Vagina (tissue), 2 donors: Measurements from ENCODE around the gene FAR1. TPM values are rescaled to one million over a fixed set of nuclear protein-coding genes. Genes with fewer than 3 reads are reported as not detected.

Experiments
- DNase-seq, 2 donors: peaks; one replicate each; pipeline ENCODE4 v3.0.0-alpha.2; 2017; ENCODE audit errors: extremely low spot score in 2 of 2
- H3K27ac ChIP-seq: fragments of 200-600 bp; sonication (generic); one replicate; pipeline ENCODE4 v1.5.1; 2019
- H3K27me3 ChIP-seq: fragments of 200-600 bp; sonication (generic); one replicate; pipeline ENCODE4 v1.5.1; 2019
- H3K36me3 ChIP-seq, 2 donors: fragments of 200-600 bp; sonication (generic); one replicate each; pipeline ENCODE4 v1.5.1; 2017 to 2019
- H3K4me1 ChIP-seq: fragments of 200-600 bp; sonication (generic); one replicate; pipeline ENCODE4 v1.5.1; 2019
- H3K4me3 ChIP-seq, 2 donors: fragments of 200-600 bp; sonication (generic); 1 replicate in 1 of 2; 2 replicates in 1 of 2; pipeline ENCODE4 v1.5.1; 2016 to 2019
- H3K9me3 ChIP-seq: fragments of 200-600 bp; sonication (generic); one replicate; pipeline ENCODE4 v1.5.1; 2019
- POLR2A ChIP-seq, 2 donors: fragments of 450-650 bp; IDR thresholded peaks; one replicate each; pipeline ENCODE4 v1.6.1; 2017; ENCODE audit warnings: antibody characterized with exemption in 2 of 2, mild to moderate bottlenecking in 2 of 2, moderate library complexity in 2 of 2
- POLR2AphosphoS5 ChIP-seq, 2 donors: sonication (generic); formaldehyde crosslinking; IDR thresholded peaks; one replicate each; pipeline ENCODE4 v1.9.0; 2017; ENCODE audit warnings: antibody characterized with exemption in 2 of 2, mild to moderate bottlenecking in 2 of 2, low read depth in 1 of 2; ENCODE audit not compliant: insufficient read depth in 1 of 2
- intact Hi-C: fragments of 100-400 bp; cut with DNase I; formaldehyde crosslinking; loops from one replicate; pipeline ENCODE4 v1.15.1; 2023
- total RNA-seq: library from RNA; depleted of rRNA; stranded (reverse); fragments of >200 nt; gene quantifications from one replicate; pipeline ENCODE4 v1.2.3, GENCODE V29; 2016
- TF ChIP-seq, protein P1 (sequence below), 3 experiments: fragments of 450-650 bp in 2 of 3; fragments of 200-600 bp in 1 of 3; sonication (generic) in 1 of 3; IDR thresholded peaks; one replicate each; pipeline ENCODE4 v1.5.1; 2017 to 2019; ENCODE audit warnings: antibody characterized with exemption in 3 of 3, mild to moderate bottlenecking in 2 of 3, moderate library complexity in 2 of 3

FAR1 gene
- total RNA-seq, 1 donor from 2014 or later, result 77.6 TPM

DNA sequence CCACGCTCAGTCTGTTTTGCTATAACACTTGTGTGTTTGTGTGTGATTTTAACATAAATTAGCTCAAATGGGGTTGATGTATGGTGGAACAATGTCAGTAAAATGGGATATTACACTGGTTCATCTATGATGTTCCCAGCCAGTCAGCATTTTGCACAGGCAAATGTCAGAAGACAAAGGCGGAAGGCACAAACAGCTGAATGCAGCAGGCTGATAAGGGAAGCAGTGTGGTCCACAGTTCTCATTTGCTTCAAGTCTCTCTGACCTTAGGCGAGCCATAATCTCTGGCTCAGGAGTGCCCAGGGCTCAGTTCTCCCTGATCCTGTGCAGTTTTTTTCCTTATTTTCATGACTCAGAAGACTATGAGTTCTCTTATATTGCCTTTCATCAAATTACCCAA lies 102.7 kb downstream of the FAR1 start:
- Histone ChIP-seq H3K27me3 (no peaks in the 10 kb centered on the region), H3K9me3 (no peaks in the 10 kb centered on the region), H3K27ac (no peak overlapping the region), H3K4me1 (no peaks in the 10 kb centered on the region), H3K36me3 (no peaks in the 10 kb centered on the region), H3K4me3 (no peak overlapping the region)
- intact Hi-C loops, result no loop called here
- TF ChIP-seq, protein P1, sequence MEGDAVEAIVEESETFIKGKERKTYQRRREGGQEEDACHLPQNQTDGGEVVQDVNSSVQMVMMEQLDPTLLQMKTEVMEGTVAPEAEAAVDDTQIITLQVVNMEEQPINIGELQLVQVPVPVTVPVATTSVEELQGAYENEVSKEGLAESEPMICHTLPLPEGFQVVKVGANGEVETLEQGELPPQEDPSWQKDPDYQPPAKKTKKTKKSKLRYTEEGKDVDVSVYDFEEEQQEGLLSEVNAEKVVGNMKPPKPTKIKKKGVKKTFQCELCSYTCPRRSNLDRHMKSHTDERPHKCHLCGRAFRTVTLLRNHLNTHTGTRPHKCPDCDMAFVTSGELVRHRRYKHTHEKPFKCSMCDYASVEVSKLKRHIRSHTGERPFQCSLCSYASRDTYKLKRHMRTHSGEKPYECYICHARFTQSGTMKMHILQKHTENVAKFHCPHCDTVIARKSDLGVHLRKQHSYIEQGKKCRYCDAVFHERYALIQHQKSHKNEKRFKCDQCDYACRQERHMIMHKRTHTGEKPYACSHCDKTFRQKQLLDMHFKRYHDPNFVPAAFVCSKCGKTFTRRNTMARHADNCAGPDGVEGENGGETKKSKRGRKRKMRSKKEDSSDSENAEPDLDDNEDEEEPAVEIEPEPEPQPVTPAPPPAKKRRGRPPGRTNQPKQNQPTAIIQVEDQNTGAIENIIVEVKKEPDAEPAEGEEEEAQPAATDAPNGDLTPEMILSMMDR (IDR thresholded peaks at IDR 0.05), result no peak
- TF ChIP-seq POLR2A (IDR thresholded peaks at IDR 0.05), result no peak
- TF ChIP-seq POLR2AphosphoS5 (IDR thresholded peaks at IDR 0.05; ENCODE audit: insufficient read depth in 1 of 2, low read depth in 1 of 2), result no peak
- DNase-seq, result no peak

DNA sequence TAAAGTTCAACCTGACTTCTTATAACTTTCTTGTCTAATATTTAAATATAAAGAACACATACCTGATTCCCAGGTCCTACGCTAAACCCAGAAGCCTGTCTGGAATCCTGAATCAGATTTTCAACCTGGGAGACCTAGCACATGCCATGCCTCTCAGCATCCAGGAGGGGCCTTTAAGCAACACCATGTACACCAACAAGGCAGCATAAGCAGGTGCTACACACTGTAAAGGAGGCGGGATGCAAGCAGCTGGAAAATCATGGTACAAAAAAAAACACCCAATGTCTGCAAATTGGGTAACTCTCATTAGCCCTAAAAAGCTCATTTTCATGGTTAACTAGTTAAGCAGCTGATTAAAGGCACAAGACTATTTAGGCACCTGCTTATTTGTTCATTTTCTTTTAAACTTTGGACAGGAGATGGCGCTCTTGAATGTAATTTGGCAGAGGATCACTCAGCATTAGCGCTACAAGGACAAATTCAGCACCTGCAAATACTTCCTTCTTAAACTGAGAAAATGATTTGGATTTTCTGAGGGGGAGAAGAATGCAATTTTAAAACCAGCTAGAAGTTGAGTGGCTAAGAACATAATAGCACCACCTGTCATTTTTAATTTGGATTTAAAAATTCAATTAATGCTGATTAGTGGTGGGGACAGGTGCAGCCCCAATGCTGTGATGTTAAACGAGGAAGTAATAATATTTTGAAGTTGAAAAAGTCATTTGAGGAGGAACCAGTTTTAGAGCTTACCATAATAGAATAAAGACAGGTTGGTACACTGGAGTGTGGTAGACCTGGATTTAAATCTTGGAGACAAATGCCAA lies 104.0 kb downstream of the FAR1 start:
- TF ChIP-seq, protein P1 (IDR thresholded peaks at IDR 0.05), result no peak
- TF ChIP-seq POLR2A (IDR thresholded peaks at IDR 0.05) (no peak), POLR2AphosphoS5 (IDR thresholded peaks at IDR 0.05; ENCODE audit: insufficient read depth in 1 of 2, low read depth in 1 of 2) (no peak)
- H3K27ac ChIP-seq, result no peak overlapping the region
- no peaks in the 10 kb centered on the region for H3K36me3 ChIP-seq
- intact Hi-C loops, result no loop called here
- no peak overlapping the region for H3K4me3 ChIP-seq
- no peaks in the 10 kb centered on the region for H3K4me1 ChIP-seq
- no peaks in the 10 kb centered on the region for H3K27me3 ChIP-seq
- DNase-seq, result no peak
- no peaks in the 10 kb centered on the region for H3K9me3 ChIP-seq

DNA sequence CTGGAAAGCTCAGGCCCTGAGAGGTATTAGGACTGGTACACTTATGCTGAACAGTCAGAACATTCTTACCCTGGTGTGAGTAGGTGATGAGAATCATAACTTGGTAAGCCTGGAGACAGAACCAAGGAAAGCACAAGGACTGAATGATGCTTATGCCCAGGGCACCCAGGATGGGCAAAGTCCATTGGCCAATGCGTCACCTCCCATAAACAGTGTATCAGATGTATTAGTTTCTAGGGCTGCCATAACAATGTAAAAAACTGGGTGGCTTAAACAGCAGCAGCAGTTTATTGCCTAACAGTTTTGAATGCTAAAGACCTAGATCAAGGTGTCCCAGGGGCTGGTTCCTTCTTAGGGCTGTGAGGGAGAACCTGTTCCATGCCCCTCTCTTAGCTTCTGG lies 107.0 kb downstream of the FAR1 start:
- Histone ChIP-seq H3K9me3 (no peaks in the 10 kb centered on the region), H3K27ac (no peak overlapping the region), H3K4me3 (no peak overlapping the region), H3K27me3 (no peaks in the 10 kb centered on the region), H3K4me1 (no peaks in the 10 kb centered on the region), H3K36me3 (no peaks in the 10 kb centered on the region)
- TF ChIP-seq, protein P1 (IDR thresholded peaks at IDR 0.05), result no peak
- TF ChIP-seq POLR2AphosphoS5 (IDR thresholded peaks at IDR 0.05; ENCODE audit: insufficient read depth in 1 of 2, low read depth in 1 of 2) (no peak), POLR2A (IDR thresholded peaks at IDR 0.05) (no peak)
- no peak for DNase-seq
- intact Hi-C loops, result no loop called here

DNA sequence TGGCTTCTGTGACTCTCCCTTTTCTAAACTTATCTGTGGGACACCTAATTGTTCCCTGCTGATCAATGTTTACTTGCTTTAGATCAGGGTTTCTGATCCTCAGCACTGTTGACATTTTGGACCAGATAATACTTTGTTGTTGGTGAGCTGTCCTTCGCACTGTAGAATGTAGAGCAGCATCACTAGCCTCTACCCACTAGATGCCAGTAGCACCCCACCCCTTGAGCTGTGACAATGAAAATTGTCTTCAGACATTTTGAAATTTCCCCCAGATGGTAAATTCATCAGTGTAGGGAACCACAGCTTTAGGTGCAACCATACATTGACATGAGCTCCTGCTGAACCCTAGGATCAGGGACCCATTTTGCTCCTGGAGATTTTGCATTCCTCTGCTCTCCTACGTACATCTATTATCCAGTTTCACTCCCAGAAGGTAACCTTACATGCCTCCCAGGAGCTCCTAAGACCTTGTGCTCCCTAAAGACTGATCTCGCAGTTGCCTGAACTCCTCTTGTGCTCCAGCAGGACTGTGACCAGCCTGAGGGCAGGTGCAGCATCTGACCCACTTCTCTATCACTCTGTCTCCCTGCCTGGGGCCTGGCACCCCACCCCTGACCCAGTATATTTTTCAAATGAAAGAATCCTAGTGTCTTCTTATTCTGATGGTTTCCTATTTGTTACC lies 107.8 kb downstream of the FAR1 start:
- DNase-seq, result no peak
- Histone ChIP-seq H3K4me3 (no peak overlapping the region), H3K27ac (no peak overlapping the region), H3K9me3 (no peaks in the 10 kb centered on the region), H3K27me3 (no peaks in the 10 kb centered on the region), H3K36me3 (no peaks in the 10 kb centered on the region), H3K4me1 (no peaks in the 10 kb centered on the region)
- intact Hi-C loops, result no loop called here
- TF ChIP-seq POLR2AphosphoS5 (IDR thresholded peaks at IDR 0.05; ENCODE audit: insufficient read depth in 1 of 2, low read depth in 1 of 2), result no peak

DNA sequence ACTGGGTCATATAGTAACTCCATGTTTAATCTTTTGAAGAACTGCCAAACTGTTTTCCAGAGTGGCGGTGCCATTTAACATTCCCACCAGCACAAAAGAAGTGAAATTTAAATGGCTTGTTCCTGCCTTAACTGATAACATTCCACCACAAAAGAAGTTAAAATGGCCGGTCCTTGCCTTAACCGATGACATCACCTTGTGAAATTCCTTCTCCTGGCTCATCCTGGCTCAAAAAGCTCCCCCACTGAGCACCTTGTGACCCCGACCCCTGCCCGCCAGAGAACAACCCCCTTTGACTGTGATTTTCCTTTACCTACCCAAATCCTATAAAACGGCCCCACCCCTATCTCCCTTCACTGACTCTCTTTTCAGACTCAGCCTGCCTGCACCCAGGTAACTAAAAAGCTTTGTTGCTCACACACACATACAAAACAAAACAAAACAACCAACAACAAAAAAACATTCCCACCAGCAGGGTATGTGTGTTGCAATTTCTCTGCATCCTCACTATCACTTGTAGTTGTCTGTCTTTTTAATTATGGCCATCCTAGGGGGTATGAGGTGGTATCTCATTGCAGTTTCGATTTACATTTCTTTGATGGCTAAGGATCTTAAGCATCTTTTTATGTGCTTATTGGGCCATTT lies 109.0 kb downstream of the FAR1 start:
- Histone ChIP-seq H3K4me1 (no peaks in the 10 kb centered on the region), H3K27me3 (no peaks in the 10 kb centered on the region), H3K4me3 (no peak overlapping the region), H3K36me3 (no peaks in the 10 kb centered on the region), H3K27ac (no peak overlapping the region), H3K9me3 (no peaks in the 10 kb centered on the region)
- TF ChIP-seq POLR2A (IDR thresholded peaks at IDR 0.05) (no peak), POLR2AphosphoS5 (IDR thresholded peaks at IDR 0.05; ENCODE audit: insufficient read depth in 1 of 2, low read depth in 1 of 2) (no peak)
- TF ChIP-seq, protein P1 (IDR thresholded peaks at IDR 0.05), result no peak
- intact Hi-C loops, result loop anchor here (1.0 kb wide), 1 partner anchor 41 kb away; no protein-coding TSS in a partner anchor
- no peak for DNase-seq
